ENCODE results near the gene CAB39.
A peak's percentile ranks its signal among the peaks of the same experiment; 100 is the strongest.
"Not testable (repeated sequence)": the region's sequence is repeated elsewhere in the genome, so short reads cannot be mapped to it uniquely, and the experiment has no call there.

The CAB39 gene

GRCh38 chr2:230700447-230700846 lies 12.2 kb upstream of the CAB39 start:
- peak; percentile 55 for DNase-seq (ENCODE audit: low read depth)
- TF ChIP-seq, protein P1, sequence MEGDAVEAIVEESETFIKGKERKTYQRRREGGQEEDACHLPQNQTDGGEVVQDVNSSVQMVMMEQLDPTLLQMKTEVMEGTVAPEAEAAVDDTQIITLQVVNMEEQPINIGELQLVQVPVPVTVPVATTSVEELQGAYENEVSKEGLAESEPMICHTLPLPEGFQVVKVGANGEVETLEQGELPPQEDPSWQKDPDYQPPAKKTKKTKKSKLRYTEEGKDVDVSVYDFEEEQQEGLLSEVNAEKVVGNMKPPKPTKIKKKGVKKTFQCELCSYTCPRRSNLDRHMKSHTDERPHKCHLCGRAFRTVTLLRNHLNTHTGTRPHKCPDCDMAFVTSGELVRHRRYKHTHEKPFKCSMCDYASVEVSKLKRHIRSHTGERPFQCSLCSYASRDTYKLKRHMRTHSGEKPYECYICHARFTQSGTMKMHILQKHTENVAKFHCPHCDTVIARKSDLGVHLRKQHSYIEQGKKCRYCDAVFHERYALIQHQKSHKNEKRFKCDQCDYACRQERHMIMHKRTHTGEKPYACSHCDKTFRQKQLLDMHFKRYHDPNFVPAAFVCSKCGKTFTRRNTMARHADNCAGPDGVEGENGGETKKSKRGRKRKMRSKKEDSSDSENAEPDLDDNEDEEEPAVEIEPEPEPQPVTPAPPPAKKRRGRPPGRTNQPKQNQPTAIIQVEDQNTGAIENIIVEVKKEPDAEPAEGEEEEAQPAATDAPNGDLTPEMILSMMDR (IDR thresholded peaks at IDR 0.05; ENCODE audit: insufficient read depth, low read depth, low read length, missing control alignments): no peak
- H3K4me3 ChIP-seq (ENCODE audit: low read length): no peak overlapping the region

DNA sequence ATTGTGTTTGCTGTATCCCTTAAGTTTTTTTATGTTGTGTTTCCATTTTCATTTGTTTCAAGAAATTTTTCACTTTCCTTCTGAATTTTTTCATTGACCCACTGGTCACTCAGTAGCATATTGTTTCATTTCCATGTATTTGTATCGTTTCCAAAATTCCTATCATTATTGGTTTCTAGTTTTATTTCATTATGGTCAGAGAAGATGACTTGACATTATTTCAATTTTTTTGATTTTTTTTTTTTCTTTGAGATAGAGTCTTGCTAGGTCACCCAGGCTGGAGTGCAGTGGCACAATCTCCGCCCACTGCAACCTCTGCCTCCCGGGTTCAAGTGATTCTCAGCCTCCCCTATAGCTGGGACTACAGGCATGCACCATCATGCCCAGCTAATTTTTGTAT lies 11.3 kb upstream of the CAB39 start:
- no peak for DNase-seq (ENCODE audit: low read depth)
- TF ChIP-seq, protein P1 (IDR thresholded peaks at IDR 0.05; ENCODE audit: insufficient read depth, low read depth, low read length, missing control alignments): no peak
- no peak overlapping the region for H3K4me3 ChIP-seq (ENCODE audit: low read length)

GRCh38 chr2:230702457-230702856 lies 10.2 kb upstream of the CAB39 start:
- not testable (repeated sequence) for DNase-seq (ENCODE audit: low read depth); H3K4me3 ChIP-seq (ENCODE audit: low read length)

DNA sequence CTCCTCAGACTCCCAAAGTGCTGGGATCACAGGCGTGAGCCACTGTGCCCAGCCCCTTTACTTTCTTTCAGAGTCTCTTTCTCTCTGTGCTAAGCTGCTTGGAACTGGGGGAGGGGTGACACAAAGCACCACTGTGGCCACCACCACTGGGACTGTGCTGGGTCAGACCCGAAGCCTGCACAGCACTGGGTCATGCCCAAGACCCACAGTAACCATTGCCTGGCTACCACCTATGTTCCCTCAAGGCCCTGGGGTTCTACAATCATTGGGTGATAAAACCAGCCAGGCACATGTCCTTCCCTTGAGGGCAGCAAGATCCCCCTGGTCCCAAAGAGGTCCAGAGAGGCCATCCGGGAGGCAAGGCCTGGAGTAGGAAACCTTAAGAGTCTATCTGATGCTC lies 9.1 kb upstream of the CAB39 start:
- DNase-seq (ENCODE audit: low read depth): no peak
- TF ChIP-seq, protein P1 (IDR thresholded peaks at IDR 0.05; ENCODE audit: insufficient read depth, low read depth, low read length, missing control alignments): no peak
- H3K4me3 ChIP-seq (ENCODE audit: low read length): no peak overlapping the region

DNA sequence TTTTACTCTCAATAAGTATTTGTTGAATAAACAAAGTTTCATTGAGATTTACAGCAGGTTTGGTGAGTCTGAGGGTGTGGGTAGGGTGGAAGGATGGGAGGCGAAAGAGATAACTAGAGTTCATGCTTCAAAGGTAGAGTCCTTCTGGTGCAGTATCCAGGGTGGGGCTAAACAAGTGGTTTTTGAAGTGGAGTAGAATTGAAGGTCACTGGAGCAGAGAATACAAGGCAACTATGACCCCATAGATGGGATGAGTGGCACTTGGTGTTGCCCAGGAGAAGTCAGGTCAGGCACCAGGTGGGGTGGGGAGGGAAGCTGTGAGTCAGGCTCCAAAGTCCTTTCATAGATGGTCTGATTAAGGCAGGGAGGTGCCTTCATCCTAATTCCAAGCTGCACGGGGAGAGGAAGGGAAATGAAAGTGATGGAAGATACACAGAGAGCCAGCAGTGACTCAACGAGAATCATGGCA lies 6.6 kb upstream of the CAB39 start:
- DNase-seq (ENCODE audit: low read depth): peak; percentile 67
- TF ChIP-seq, protein P1 (IDR thresholded peaks at IDR 0.05; ENCODE audit: insufficient read depth, low read depth, low read length, missing control alignments): no peak
- H3K4me3 ChIP-seq (ENCODE audit: low read length): no peak overlapping the region

DNA sequence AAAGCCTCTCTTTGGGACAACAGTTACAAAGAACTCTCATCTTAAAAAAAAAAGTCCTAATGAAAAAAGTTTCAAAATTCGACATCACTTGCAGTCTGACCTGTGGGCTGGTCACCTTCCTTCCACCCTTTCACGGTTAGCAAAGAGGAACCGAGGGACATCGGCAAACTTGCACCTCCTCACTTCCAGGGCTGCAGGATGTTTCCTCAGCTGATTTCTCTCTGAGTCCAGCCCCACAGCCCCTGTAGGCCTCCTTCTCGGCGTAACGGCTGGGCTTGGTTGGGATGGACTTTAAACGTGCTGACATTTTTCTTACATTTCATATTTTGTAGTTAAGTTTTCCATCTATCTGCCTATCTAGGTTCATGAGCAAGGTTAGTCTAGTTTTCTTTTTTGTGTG lies 5.7 kb upstream of the CAB39 start:
- H3K4me3 ChIP-seq (ENCODE audit: low read length): no peak overlapping the region
- no peak for DNase-seq (ENCODE audit: low read depth)
- TF ChIP-seq, protein P1 (IDR thresholded peaks at IDR 0.05; ENCODE audit: insufficient read depth, low read depth, low read length, missing control alignments): no peak

GRCh38 chr2:230708204-230708603 lies 4.4 kb upstream of the CAB39 start:
- DNase-seq (ENCODE audit: low read depth): no peak
- H3K4me3 ChIP-seq (ENCODE audit: low read length): no peak overlapping the region
- TF ChIP-seq, protein P1 (IDR thresholded peaks at IDR 0.05; ENCODE audit: insufficient read depth, low read depth, low read length, missing control alignments): no peak
